ENCODE results near the gene PRODH2. TPM values are rescaled to one million over a fixed set of nuclear protein-coding genes. Genes with fewer than 3 reads are reported as not detected.

Gene PRODH2
- polyA plus RNA-seq, 1 of the 3 experiments (the other 2 are of a cell fraction) = not detected

DNA sequence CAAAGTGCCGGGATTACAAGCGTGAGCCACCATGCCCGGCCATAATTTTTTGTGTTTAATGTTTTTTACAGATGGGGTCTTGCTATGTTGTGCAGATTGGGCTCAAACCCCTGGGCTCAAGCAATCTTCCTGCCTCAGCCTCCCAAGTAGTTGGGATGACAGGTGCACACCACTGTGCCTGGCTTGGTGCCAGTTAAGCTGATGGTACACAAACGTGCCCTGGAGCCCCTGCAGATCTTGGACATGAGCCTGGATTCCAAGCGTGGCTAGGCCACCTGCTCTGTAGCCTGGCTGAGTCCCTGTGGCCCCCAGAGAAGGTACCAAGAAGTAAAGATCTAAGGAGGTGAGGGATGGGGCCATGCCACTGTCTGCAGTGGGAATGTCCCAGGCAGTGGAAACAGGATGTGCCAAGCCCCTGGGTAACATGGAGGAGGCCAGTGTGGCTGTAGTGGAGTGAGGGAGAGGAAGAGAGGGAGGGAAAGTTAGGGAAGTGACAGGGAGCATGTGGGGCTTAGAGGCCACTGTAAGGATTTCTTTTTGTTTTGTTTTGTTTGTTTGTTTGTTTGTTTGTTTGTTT is 7.0 kb downstream of the PRODH2 start:
- CTCF ChIA-PET = no interaction called here
- Histone ChIP-seq H4K20me1 (ENCODE audit: insufficient read depth) (no peaks in the 10 kb centered on the region), H3K9me3 (no peaks in the 10 kb centered on the region), H3K4me2 (no peak overlapping the region), H3K27ac (ENCODE audit: low read depth in 2 of 2, low read length in 1 of 2) (no peak overlapping the region), H3K27me3 (ENCODE audit: insufficient read depth) (no peaks in the 10 kb centered on the region; the same call in 1 of the 2 replicates), H3K9ac (no peak overlapping the region), H3K36me3 (replicated peaks in 1 of 2; ENCODE audit: control insufficient read depth in 1 of 2, insufficient read depth in 2 of 2, low read length in 1 of 2) (no peaks in the 10 kb centered on the region), H3F3A (replicated peaks; ENCODE audit: insufficient read depth) (no peaks in the 10 kb centered on the region), H2AFZ (ENCODE audit: low read depth) (no peak overlapping the region), H3K9me2 (no peaks in the 10 kb centered on the region), H3K79me2 (ENCODE audit: insufficient read depth) (no peaks in the 10 kb centered on the region), H3K4me1 (ENCODE audit: control insufficient read depth in 1 of 2, insufficient read depth in 2 of 2, low read depth in 1 of 2, low read length in 1 of 2) (no peaks in the 10 kb centered on the region), H3K4me3 (ENCODE audit: low read depth in 2 of 2, low read length in 1 of 2) (no peak overlapping the region)
- DNase-seq = no peak
- TF ChIP-seq, protein P1, sequence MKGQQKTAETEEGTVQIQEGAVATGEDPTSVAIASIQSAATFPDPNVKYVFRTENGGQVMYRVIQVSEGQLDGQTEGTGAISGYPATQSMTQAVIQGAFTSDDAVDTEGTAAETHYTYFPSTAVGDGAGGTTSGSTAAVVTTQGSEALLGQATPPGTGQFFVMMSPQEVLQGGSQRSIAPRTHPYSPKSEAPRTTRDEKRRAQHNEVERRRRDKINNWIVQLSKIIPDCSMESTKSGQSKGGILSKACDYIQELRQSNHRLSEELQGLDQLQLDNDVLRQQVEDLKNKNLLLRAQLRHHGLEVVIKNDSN (IDR thresholded peaks at IDR 0.05; ENCODE audit: borderline replicate concordance, low read depth) = no peak
- TF ChIP-seq SMC3 (IDR thresholded peaks at IDR 0.05; ENCODE audit: low read depth, low read length) (no peak), JUND (IDR thresholded peaks at IDR 0.05) (no peak), TAF1 (IDR thresholded peaks at IDR 0.05; ENCODE audit: borderline replicate concordance, low read depth, low read length) (no peak), GATA2 (CRISPR knock-in tag; IDR thresholded peaks at IDR 0.05) (no peak), ELF1 (IDR thresholded peaks at IDR 0.05) (no peak), MXI1 (IDR thresholded peaks at IDR 0.05; ENCODE audit: low read depth, low read length) (no peak), FOXM1 (IDR thresholded peaks at IDR 0.05; ENCODE audit: low read depth) (no peak), FOXJ3 (CRISPR knock-in tag; IDR thresholded peaks at IDR 0.05) (no peak), NFIC (IDR thresholded peaks at IDR 0.05; ENCODE audit: borderline replicate concordance) (no peak), RXRA (IDR thresholded peaks at IDR 0.05; ENCODE audit: borderline replicate concordance, low read depth) (no peak), TCF12 (IDR thresholded peaks at IDR 0.05) (no peak)
- TF ChIP-seq, protein P2, sequence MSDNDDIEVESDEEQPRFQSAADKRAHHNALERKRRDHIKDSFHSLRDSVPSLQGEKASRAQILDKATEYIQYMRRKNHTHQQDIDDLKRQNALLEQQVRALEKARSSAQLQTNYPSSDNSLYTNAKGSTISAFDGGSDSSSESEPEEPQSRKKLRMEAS (IDR thresholded peaks at IDR 0.05; ENCODE audit: low read depth) = no peak
- TF ChIP-seq, protein P3, sequence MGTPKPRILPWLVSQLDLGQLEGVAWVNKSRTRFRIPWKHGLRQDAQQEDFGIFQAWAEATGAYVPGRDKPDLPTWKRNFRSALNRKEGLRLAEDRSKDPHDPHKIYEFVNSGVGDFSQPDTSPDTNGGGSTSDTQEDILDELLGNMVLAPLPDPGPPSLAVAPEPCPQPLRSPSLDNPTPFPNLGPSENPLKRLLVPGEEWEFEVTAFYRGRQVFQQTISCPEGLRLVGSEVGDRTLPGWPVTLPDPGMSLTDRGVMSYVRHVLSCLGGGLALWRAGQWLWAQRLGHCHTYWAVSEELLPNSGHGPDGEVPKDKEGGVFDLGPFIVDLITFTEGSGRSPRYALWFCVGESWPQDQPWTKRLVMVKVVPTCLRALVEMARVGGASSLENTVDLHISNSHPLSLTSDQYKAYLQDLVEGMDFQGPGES (IDR thresholded peaks at IDR 0.05; ENCODE audit: low read depth, low read length) = no peak
- TF ChIP-seq, protein P4, sequence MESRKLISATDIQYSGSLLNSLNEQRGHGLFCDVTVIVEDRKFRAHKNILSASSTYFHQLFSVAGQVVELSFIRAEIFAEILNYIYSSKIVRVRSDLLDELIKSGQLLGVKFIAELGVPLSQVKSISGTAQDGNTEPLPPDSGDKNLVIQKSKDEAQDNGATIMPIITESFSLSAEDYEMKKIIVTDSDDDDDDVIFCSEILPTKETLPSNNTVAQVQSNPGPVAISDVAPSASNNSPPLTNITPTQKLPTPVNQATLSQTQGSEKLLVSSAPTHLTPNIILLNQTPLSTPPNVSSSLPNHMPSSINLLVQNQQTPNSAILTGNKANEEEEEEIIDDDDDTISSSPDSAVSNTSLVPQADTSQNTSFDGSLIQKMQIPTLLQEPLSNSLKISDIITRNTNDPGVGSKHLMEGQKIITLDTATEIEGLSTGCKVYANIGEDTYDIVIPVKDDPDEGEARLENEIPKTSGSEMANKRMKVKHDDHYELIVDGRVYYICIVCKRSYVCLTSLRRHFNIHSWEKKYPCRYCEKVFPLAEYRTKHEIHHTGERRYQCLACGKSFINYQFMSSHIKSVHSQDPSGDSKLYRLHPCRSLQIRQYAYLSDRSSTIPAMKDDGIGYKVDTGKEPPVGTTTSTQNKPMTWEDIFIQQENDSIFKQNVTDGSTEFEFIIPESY (IDR thresholded peaks at IDR 0.05; ENCODE audit: borderline replicate concordance, low read depth) = no peak
- TF ChIP-seq, protein P5, sequence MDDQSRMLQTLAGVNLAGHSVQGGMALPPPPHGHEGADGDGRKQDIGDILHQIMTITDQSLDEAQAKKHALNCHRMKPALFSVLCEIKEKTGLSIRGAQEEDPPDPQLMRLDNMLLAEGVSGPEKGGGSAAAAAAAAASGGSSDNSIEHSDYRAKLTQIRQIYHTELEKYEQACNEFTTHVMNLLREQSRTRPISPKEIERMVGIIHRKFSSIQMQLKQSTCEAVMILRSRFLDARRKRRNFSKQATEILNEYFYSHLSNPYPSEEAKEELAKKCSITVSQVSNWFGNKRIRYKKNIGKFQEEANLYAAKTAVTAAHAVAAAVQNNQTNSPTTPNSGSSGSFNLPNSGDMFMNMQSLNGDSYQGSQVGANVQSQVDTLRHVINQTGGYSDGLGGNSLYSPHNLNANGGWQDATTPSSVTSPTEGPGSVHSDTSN (IDR thresholded peaks at IDR 0.05) = no peak
- TF ChIP-seq, protein P6, sequence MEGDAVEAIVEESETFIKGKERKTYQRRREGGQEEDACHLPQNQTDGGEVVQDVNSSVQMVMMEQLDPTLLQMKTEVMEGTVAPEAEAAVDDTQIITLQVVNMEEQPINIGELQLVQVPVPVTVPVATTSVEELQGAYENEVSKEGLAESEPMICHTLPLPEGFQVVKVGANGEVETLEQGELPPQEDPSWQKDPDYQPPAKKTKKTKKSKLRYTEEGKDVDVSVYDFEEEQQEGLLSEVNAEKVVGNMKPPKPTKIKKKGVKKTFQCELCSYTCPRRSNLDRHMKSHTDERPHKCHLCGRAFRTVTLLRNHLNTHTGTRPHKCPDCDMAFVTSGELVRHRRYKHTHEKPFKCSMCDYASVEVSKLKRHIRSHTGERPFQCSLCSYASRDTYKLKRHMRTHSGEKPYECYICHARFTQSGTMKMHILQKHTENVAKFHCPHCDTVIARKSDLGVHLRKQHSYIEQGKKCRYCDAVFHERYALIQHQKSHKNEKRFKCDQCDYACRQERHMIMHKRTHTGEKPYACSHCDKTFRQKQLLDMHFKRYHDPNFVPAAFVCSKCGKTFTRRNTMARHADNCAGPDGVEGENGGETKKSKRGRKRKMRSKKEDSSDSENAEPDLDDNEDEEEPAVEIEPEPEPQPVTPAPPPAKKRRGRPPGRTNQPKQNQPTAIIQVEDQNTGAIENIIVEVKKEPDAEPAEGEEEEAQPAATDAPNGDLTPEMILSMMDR (IDR thresholded peaks at IDR 0.05) = no peak
- WGBS (ENCODE audit: low lambda C conversion rate) = 27% methylated on average over 3 of the region's 5 CpGs
- POLR2A ChIA-PET = no interaction called here

All from SK-N-SH (cell line).